DND-41 (cell line): Measurements from ENCODE around the gene ICAM2.
"Not testable (repeated sequence)": the region's sequence is repeated elsewhere in the genome, so short reads cannot be mapped to it uniquely, and the experiment has no call there.

Experiments
- ATAC-seq: fragments of 200-7000 bp; cut with Tn5 transposase; 3 replicates; pipeline ENCODE4 v1.9.1; 2021; ENCODE audit warnings: low read depth; ENCODE audit not compliant: insufficient read depth
- DNase-seq: peaks from one replicate; pipeline ENCODE4 v3.0.0-alpha.2; 2020
- H2AFZ ChIP-seq: 2 replicates; pipeline ENCODE4 v1.6.0; 2012; ENCODE audit warnings: low read depth, low read length
- H3K27ac ChIP-seq: 2 replicates; pipeline ENCODE4 v1.5.1; 2012; ENCODE audit warnings: low read length, inconsistent platforms
- H3K27me3 ChIP-seq: fragments of 200-600 bp; sonication (generic); 2 replicates; pipeline ENCODE4 v1.6.0; 2012; ENCODE audit warnings: low read length, mild to moderate bottlenecking, inconsistent platforms; ENCODE audit not compliant: insufficient read depth, poor library complexity
- H3K36me3 ChIP-seq: 2 replicates; pipeline ENCODE4 v1.5.1; 2012; ENCODE audit warnings: low read length, inconsistent platforms; ENCODE audit not compliant: insufficient read depth
- H3K4me1 ChIP-seq: 2 replicates; pipeline ENCODE4 v1.5.1; 2012; ENCODE audit warnings: mild to moderate bottlenecking, low read length; ENCODE audit not compliant: insufficient read depth
- H3K4me2 ChIP-seq: 2 replicates; pipeline ENCODE4 v1.6.0; 2012; ENCODE audit warnings: mild to moderate bottlenecking, moderate library complexity, low read length, inconsistent platforms; ENCODE audit not compliant: insufficient read depth
- H3K4me3 ChIP-seq, 2 experiments: fragments of 200-600 bp in 1 of 2; shearing (Covaris generic) in 1 of 2; 2 replicates each; pipeline ENCODE4 v1.5.1; 2012 to 2016; ENCODE audit warnings: inconsistent platforms in 2 of 2, low read length in 2 of 2, mild to moderate bottlenecking in 2 of 2, low read depth in 1 of 2, moderate library complexity in 1 of 2
- H3K79me2 ChIP-seq: 2 replicates; pipeline ENCODE4 v1.6.0; 2012; ENCODE audit warnings: low read length, inconsistent platforms; ENCODE audit not compliant: insufficient read depth
- H3K9ac ChIP-seq: 2 replicates; pipeline ENCODE4 v1.6.0; 2012; ENCODE audit warnings: low read depth, mild to moderate bottlenecking, inconsistent platforms, low read length, moderate library complexity
- H3K9me3 ChIP-seq: 2 replicates; pipeline ENCODE4 v1.5.1; 2012; ENCODE audit warnings: low read length, moderate library complexity, mild to moderate bottlenecking, inconsistent platforms; ENCODE audit not compliant: insufficient read depth, severe bottlenecking
- H4K20me1 ChIP-seq: 2 replicates; pipeline ENCODE4 v1.6.0; 2012; ENCODE audit warnings: low read length; ENCODE audit not compliant: insufficient read depth
- EZH2 ChIP-seq: IDR thresholded peaks from 3 replicates; pipeline ENCODE4 v1.6.1; 2012; ENCODE audit warnings: borderline replicate concordance, low read depth, mild to moderate bottlenecking, moderate library complexity, low read length, inconsistent platforms; ENCODE audit not compliant: severe bottlenecking
- TF ChIP-seq, protein P1 (sequence below): IDR thresholded peaks from 2 replicates; pipeline ENCODE4 v1.5.1; 2012; ENCODE audit warnings: borderline replicate concordance, low read length, moderate library complexity, mild to moderate bottlenecking; ENCODE audit not compliant: poor library complexity, severe bottlenecking; ENCODE audit errors: extremely low read depth

The ICAM2 gene

DNA sequence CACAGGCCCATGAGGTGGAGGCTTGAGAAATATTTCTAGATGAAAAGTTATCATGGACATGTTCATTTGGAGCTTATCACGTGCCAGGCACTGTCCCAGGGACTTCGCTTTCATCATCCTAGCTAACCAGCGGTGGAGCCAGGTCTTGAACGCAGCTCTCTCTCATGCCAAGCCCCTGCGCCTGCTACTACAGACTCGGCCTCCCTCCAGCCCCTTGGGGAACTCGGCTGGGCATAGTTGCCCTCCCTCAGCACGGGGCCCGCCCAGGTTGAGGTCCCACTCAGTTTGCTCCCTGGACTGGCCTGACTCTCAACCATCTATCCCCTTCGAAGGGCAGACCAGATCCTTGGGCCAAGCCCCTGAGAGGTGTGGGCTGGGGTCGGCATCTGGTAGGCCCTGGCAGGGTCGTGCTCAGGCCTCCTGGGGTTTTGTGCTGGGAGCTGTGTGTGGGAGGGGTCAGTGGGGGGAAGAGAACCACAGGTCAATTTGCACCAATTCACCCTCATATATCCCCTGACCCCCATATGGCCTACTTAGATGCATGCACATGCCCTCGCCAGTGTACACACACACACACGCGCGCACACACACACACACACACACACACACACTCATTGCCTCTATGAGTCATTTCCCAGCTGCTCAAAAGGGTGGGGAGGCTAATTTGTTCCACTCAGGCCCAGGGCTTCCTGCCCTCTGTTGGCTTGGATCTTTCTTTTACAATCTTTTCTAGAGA lies 35.6 kb downstream of the ICAM2 start:
- no peaks in the 10 kb centered on the region for H3K4me1 ChIP-seq
- H3K9ac ChIP-seq: no peak overlapping the region
- no peak overlapping the region for H3K4me3 ChIP-seq
- H3K27me3 ChIP-seq: no peaks in the 10 kb centered on the region
- H3K9me3 ChIP-seq: peaks cover 5% of the 10 kb centered on the region
- H4K20me1 ChIP-seq: no peaks in the 10 kb centered on the region
- H3K36me3 ChIP-seq: no peaks in the 10 kb centered on the region
- no peaks in the 10 kb centered on the region for H3K79me2 ChIP-seq
- ATAC-seq (peak; percentile 76), DNase-seq (peak; percentile 28)
- H3K4me2 ChIP-seq: no peak overlapping the region
- TF ChIP-seq, protein P1, sequence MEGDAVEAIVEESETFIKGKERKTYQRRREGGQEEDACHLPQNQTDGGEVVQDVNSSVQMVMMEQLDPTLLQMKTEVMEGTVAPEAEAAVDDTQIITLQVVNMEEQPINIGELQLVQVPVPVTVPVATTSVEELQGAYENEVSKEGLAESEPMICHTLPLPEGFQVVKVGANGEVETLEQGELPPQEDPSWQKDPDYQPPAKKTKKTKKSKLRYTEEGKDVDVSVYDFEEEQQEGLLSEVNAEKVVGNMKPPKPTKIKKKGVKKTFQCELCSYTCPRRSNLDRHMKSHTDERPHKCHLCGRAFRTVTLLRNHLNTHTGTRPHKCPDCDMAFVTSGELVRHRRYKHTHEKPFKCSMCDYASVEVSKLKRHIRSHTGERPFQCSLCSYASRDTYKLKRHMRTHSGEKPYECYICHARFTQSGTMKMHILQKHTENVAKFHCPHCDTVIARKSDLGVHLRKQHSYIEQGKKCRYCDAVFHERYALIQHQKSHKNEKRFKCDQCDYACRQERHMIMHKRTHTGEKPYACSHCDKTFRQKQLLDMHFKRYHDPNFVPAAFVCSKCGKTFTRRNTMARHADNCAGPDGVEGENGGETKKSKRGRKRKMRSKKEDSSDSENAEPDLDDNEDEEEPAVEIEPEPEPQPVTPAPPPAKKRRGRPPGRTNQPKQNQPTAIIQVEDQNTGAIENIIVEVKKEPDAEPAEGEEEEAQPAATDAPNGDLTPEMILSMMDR: no peak
- TF ChIP-seq EZH2: no peak
- no peak overlapping the region for H2AFZ ChIP-seq
- H3K27ac ChIP-seq: no peak overlapping the region

DNA sequence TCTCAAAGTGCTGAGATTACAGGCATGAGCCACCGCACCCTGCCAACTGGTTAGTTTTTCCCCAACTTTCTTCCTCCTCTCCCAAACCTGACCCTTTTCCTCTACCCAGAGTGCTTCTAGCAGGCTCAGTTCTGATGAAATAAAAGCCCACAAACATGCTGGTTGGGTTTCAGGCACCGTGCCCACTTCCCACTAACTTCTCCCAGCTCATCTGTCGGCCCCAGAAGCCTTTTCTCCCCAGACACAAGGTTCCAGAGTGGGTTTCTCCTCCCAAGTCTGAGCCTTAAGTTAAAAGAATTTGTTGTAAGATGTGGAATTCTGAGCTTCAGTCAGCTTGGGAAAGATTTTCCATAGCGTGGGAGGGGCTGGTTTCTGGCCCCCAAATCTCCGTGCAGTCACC lies 36.2 kb downstream of the ICAM2 start:
- ATAC-seq: no peak
- no peaks in the 10 kb centered on the region for H3K79me2 ChIP-seq
- no peaks in the 10 kb centered on the region for H3K4me1 ChIP-seq
- H3K9ac ChIP-seq: no peak overlapping the region
- H3K36me3 ChIP-seq: no peaks in the 10 kb centered on the region
- H3K27ac ChIP-seq: no peak overlapping the region
- H2AFZ ChIP-seq: no peak overlapping the region
- H4K20me1 ChIP-seq: no peaks in the 10 kb centered on the region
- peaks cover 5% of the 10 kb centered on the region for H3K9me3 ChIP-seq
- no peak for DNase-seq
- H3K4me2 ChIP-seq: no peak overlapping the region
- no peaks in the 10 kb centered on the region for H3K27me3 ChIP-seq
- H3K4me3 ChIP-seq: no peak overlapping the region
- TF ChIP-seq, protein P1: no peak
- TF ChIP-seq EZH2: no peak

DNA sequence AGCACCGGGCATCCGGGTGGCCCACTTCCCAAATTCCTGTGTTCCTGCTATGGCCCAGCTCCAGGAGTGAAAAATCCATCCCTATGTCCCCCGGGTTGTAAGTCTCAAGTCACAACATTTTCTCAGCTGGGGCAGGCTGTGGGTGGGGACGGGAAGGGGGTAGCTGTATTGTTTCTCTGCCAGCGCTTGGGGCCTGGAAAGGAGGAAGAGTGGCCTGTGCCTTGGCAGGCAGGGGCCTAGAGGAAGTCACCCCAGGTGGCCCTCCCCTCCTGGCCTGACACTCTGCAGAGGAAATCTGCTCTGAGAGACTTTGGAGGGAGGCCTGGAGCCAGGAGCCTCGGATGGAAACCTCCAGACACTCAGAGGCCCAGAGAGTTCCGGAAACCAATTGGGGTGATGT lies 37.1 kb downstream of the ICAM2 start:
- Histone ChIP-seq H3K36me3 (no peaks in the 10 kb centered on the region), H3K9ac (no peak overlapping the region), H3K4me1 (no peaks in the 10 kb centered on the region), H3K27me3 (no peaks in the 10 kb centered on the region), H3K9me3 (peaks cover 5% of the 10 kb centered on the region), H3K4me2 (no peak overlapping the region), H2AFZ (no peak overlapping the region), H3K27ac (no peak overlapping the region), H3K4me3 (no peak overlapping the region), H4K20me1 (no peaks in the 10 kb centered on the region), H3K79me2 (no peaks in the 10 kb centered on the region)
- ATAC-seq (no peak), DNase-seq (no peak)
- no peak for TF ChIP-seq EZH2
- TF ChIP-seq, protein P1: no peak

DNA sequence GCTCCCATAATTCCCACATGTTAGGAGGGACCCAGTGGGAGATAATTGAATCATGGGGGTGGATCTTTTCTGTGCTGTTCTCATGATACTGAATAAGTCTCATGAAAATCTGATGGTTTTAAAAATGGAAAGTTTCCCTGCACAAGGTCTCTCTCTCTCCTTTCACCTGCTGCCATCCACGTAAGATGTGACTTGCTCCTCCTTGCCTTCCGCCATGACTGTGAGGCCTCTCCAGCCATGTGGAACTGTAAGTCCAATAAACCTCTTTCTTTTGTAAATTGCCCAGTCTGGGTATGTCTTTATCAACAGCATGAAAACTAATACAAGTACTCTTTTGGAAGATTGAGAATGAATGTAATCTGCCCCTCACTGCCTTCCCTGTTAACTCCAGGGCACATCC lies 37.8 kb downstream of the ICAM2 start:
- H3K4me1 ChIP-seq, H2AFZ ChIP-seq, H3K4me3 ChIP-seq, DNase-seq, H3K4me2 ChIP-seq, H4K20me1 ChIP-seq, H3K27ac ChIP-seq, H3K79me2 ChIP-seq, H3K36me3 ChIP-seq, H3K9me3 ChIP-seq, H3K27me3 ChIP-seq, ATAC-seq, H3K9ac ChIP-seq: not testable (repeated sequence)
